ENCODE measurements around the gene B4GALT5.

- no peak for TF ChIP-seq CTCF (IDR thresholded peaks at IDR 0.05)
- TF ChIP-seq POLR2A (IDR thresholded peaks at IDR 0.05), result no peak
Observed at GRCh38 chr20:49687595-49688567, 25.8 kb downstream of the B4GALT5 start.

All from lower leg skin (tissue), 3 donors.